CD14-positive monocyte (primary cell): ENCODE measurements around the gene ZSCAN12. TPM values are rescaled to one million over a fixed set of nuclear protein-coding genes. Genes with fewer than 3 reads are reported as not detected.

Experiments used
- DNase-seq, 3 donors: peaks; one replicate each; pipeline ENCODE4 v3.0.0-alpha.2; 2011 to 2022
- H2AFZ ChIP-seq: 2 replicates; pipeline ENCODE4 v1.6.0; 2012; ENCODE audit warnings: mild to moderate bottlenecking, low read depth, low read length, inconsistent platforms; ENCODE audit not compliant: insufficient read depth, poor library complexity, severe bottlenecking
- H3K27ac ChIP-seq, 2 donors: 1 replicate in 1 of 2; 2 replicates in 1 of 2; pipeline ENCODE4 v1.5.1; 2012 to 2013; ENCODE audit warnings: low read length in 2 of 2, control low read depth in 1 of 2, inconsistent platforms in 1 of 2, low read depth in 1 of 2, mild to moderate bottlenecking in 1 of 2
- H3K27me3 ChIP-seq, 2 donors: one replicate each; pipeline versions ENCODE4 v1.6.0 to v1.6.1; 2011 to 2013; ENCODE audit warnings: low read length in 2 of 2; ENCODE audit not compliant: control insufficient read depth in 2 of 2, insufficient read depth in 2 of 2
- H3K36me3 ChIP-seq, 2 donors: replicated peaks in 1 of 2; 1 replicate in 1 of 2; 2 replicates in 1 of 2; pipeline versions ENCODE4 v1.5.1 to v1.6.1; 2012 to 2013; ENCODE audit warnings: low read length in 2 of 2, control low read depth in 1 of 2, inconsistent platforms in 1 of 2, mild to moderate bottlenecking in 1 of 2; ENCODE audit not compliant: insufficient read depth in 2 of 2, control insufficient read depth in 1 of 2
- H3K4me1 ChIP-seq, 2 donors: 1 replicate in 1 of 2; 2 replicates in 1 of 2; pipeline versions ENCODE4 v1.5.1 to v1.6.1; 2012 to 2013; ENCODE audit warnings: low read length in 2 of 2, control low read depth in 1 of 2, inconsistent platforms in 1 of 2, mild to moderate bottlenecking in 1 of 2, moderate library complexity in 1 of 2; ENCODE audit not compliant: insufficient read depth in 2 of 2, control insufficient read depth in 1 of 2
- H3K4me2 ChIP-seq: replicated peaks from 2 replicates; pipeline ENCODE3; 2012; ENCODE audit warnings: low read length, moderate library complexity, mild to moderate bottlenecking; ENCODE audit not compliant: poor library complexity, severe bottlenecking; ENCODE audit errors: extremely low read depth
- H3K4me3 ChIP-seq, 3 experiments: fragments of 200-600 bp in 1 of 3; sonication (generic) in 1 of 3; replicated peaks in 1 of 3; 1 replicate in 2 of 3; 2 replicates in 1 of 3; pipeline ENCODE4 v1.5.1; 2011 to 2013; ENCODE audit warnings: low read length in 3 of 3, mild to moderate bottlenecking in 3 of 3, control low read depth in 2 of 3, low read depth in 2 of 3, inconsistent platforms in 1 of 3, moderate library complexity in 1 of 3
- H3K79me2 ChIP-seq: 2 replicates; pipeline ENCODE4 v1.6.0; 2012; ENCODE audit warnings: mild to moderate bottlenecking, control low read depth, inconsistent platforms, low read length, moderate library complexity; ENCODE audit not compliant: insufficient read depth
- H3K9ac ChIP-seq: 2 replicates; pipeline ENCODE4 v1.6.0; 2017; ENCODE audit warnings: low read length, mild to moderate bottlenecking; ENCODE audit not compliant: insufficient read depth, poor library complexity, severe bottlenecking
- H3K9me3 ChIP-seq, 2 donors: replicated peaks in 1 of 2; 1 replicate in 1 of 2; 2 replicates in 1 of 2; pipeline versions ENCODE4 v1.5.1 to v1.6.1; 2012 to 2013; ENCODE audit warnings: low read length in 2 of 2, control low read depth in 1 of 2; ENCODE audit not compliant: control insufficient read depth in 1 of 2, insufficient read depth in 1 of 2
- H4K20me1 ChIP-seq: 2 replicates; pipeline ENCODE4 v1.6.0; 2012; ENCODE audit warnings: mild to moderate bottlenecking, low read length, control low read depth, moderate library complexity; ENCODE audit not compliant: insufficient read depth
- H3K27ac Mint-ChIP-seq, 7 donors: one replicate each; pipeline ENCODE4 v1.8.0; 2020; ENCODE audit warnings: mild to moderate bottlenecking in 7 of 7, mixed read lengths in 7 of 7, moderate library complexity in 6 of 7, inconsistent platforms in 2 of 7
- H3K27me3 Mint-ChIP-seq, 3 donors: one replicate each; pipeline ENCODE4 v1.8.0; 2021 to 2022; ENCODE audit warnings: low read depth in 3 of 3, mild to moderate bottlenecking in 3 of 3, mixed read lengths in 3 of 3, moderate library complexity in 3 of 3, inconsistent platforms in 1 of 3
- H3K36me3 Mint-ChIP-seq, 2 donors: one replicate each; pipeline ENCODE4 v1.8.0; 2020; ENCODE audit warnings: mixed read lengths in 2 of 2, inconsistent platforms in 1 of 2, mild to moderate bottlenecking in 1 of 2
- H3K4me1 Mint-ChIP-seq: one replicate; pipeline ENCODE4 v1.8.0; 2020; ENCODE audit warnings: mild to moderate bottlenecking, mixed read lengths
- H3K4me3 Mint-ChIP-seq, 2 donors: one replicate each; pipeline ENCODE4 v1.8.0; 2020; ENCODE audit warnings: mild to moderate bottlenecking in 2 of 2, mixed read lengths in 2 of 2, moderate library complexity in 1 of 2
- H3K9me3 Mint-ChIP-seq, 7 donors: one replicate each; pipeline ENCODE4 v1.8.0; 2020 to 2022; ENCODE audit warnings: mixed read lengths in 7 of 7, mild to moderate bottlenecking in 6 of 7, moderate library complexity in 6 of 7, inconsistent platforms in 2 of 7
- CTCF ChIP-seq: fragments of 200-600 bp; IDR thresholded peaks from one replicate; pipeline ENCODE4 v1.8.0; 2022; ENCODE audit warnings: antibody characterized with exemption, mild to moderate bottlenecking
- WGBS: methylation state at CpG from one replicate; pipeline ENCODE4 v1.1.5; 2013; ENCODE audit warnings: missing lambda C conversion rate; ENCODE audit not compliant: insufficient coverage; 5-methylcytosine and 5-hydroxymethylcytosine counted together
- intact Hi-C, 2 donors: fragments of 100-400 bp; cut with micrococcal nuclease; formaldehyde crosslinking; loops; one replicate each; pipeline versions ENCODE4 v1.15.0 to v1.15.1; 2023
- polyA plus RNA-seq, 3 donors: library from polyadenylated mRNA; depleted of rRNA in 1 of 3; unstranded in 2 of 3; stranded (reverse) in 1 of 3; fragments of 300-500 nt in 2 of 3; fragments of >200 nt in 1 of 3; fragmentation: Illumina TruSeq in 2 of 3; gene quantifications; 1 replicate in 2 of 3; 2 replicates in 1 of 3; pipeline ENCODE4 v1.2.3, GENCODE V29; 2012 to 2021

Gene ZSCAN12
- polyA plus RNA-seq, 3 donors, result 0.50 to 0.79 (median 0.73) TPM

GRCh38 chr6:28355743-28356665, 43.5 kb downstream of the ZSCAN12 start:
- peak overlapping the region; percentile 58 to 92 for H3K27ac ChIP-seq
- peaks cover 18 to 24% of the 10 kb centered on the region in 2 donors for H3K4me1 ChIP-seq
- H3K27me3 Mint-ChIP-seq, result peaks cover 0 to 1% (median 0%) of the 10 kb centered on the region in 3 donors
- peak; percentile 85 for TF ChIP-seq CTCF
- H3K9ac ChIP-seq, result peak overlapping the region; percentile 69
- DNase-seq, result peak; percentile 67 to 80 (median 76)
- peaks cover 5 to 11% of the 10 kb centered on the region in 2 donors for H3K36me3 Mint-ChIP-seq
- H3K9me3 ChIP-seq, result no peaks in the 10 kb centered on the region
- no peaks in the 10 kb centered on the region for H3K27me3 ChIP-seq
- intact Hi-C loops, result loop anchor here in 1 of 2 donors (10.0 kb wide), 1 partner anchor 211 kb away; the partner anchor contains the start of gene ZKSCAN8
- H3K9me3 Mint-ChIP-seq, result no peaks in the 10 kb centered on the region
- H3K27ac Mint-ChIP-seq, result peak overlapping the region; percentile 92 to 98 (median 95)
- peaks cover 28% of the 10 kb centered on the region for H3K4me1 Mint-ChIP-seq
- peak overlapping the region; percentile 75 to 98 (median 98) for H3K4me3 ChIP-seq
- H3K36me3 ChIP-seq, result no peaks in the 10 kb centered on the region
- peak overlapping the region; percentile 96 for H2AFZ ChIP-seq
- WGBS, result 5% methylated on average over 16 of the region's 19 CpGs
- no peaks in the 10 kb centered on the region for H4K20me1 ChIP-seq
- H3K79me2 ChIP-seq, result peaks cover 29% of the 10 kb centered on the region
- peak overlapping the region; percentile 95 to 99 for H3K4me3 Mint-ChIP-seq
- peak overlapping the region; percentile 88 for H3K4me2 ChIP-seq

GRCh38 chr6:28354688-28355554, 44.6 kb downstream of the ZSCAN12 start:
- intact Hi-C loops, result loop anchor here in 1 of 2 donors (10.0 kb wide), 1 partner anchor 210 kb away; the partner anchor contains the start of gene ZKSCAN8
- H3K36me3 ChIP-seq, result no peaks in the 10 kb centered on the region
- no peak for DNase-seq
- 87% methylated on average over 10 of the region's 10 CpGs for WGBS
- Mint-ChIP-seq H3K9me3 (no peaks in the 10 kb centered on the region), H3K4me3 (peak overlapping the region; percentile 95 to 99), H3K27ac (peak overlapping the region; percentile 92 to 98 (median 95)), H3K36me3 (peaks cover 5 to 10% of the 10 kb centered on the region in 2 donors), H3K27me3 (peaks cover 0 to 1% (median 0%) of the 10 kb centered on the region in 3 donors), H3K4me1 (peaks cover 38% of the 10 kb centered on the region)
- peaks cover 39% of the 10 kb centered on the region for H3K79me2 ChIP-seq
- H3K9ac ChIP-seq, result peak overlapping the region; percentile 69
- peak overlapping the region; percentile 88 for H3K4me2 ChIP-seq
- peak overlapping the region; percentile 58 to 92 for H3K27ac ChIP-seq
- H4K20me1 ChIP-seq, result no peaks in the 10 kb centered on the region
- no peak for TF ChIP-seq CTCF
- peak overlapping the region in 2 of 3 experiments; percentile 98 for H3K4me3 ChIP-seq
- H3K4me1 ChIP-seq, result peaks cover 27 to 35% of the 10 kb centered on the region in 2 donors
- no peaks in the 10 kb centered on the region for H3K27me3 ChIP-seq
- H2AFZ ChIP-seq, result peak overlapping the region; percentile 96
- H3K9me3 ChIP-seq, result no peaks in the 10 kb centered on the region
